ENCODE data around the gene CHAMP1. TPM values are rescaled to one million over a fixed set of nuclear protein-coding genes. Genes with fewer than 3 reads are reported as not detected.

The CHAMP1 gene
- total and polyA plus RNA-seq, 8 donors: 3.6 to 12.3 (median 7.8) TPM

- H3K9me3 ChIP-seq: no peaks in the 10 kb centered on the region
- H3K27me3 ChIP-seq: no peaks in the 10 kb centered on the region
- peaks cover 0 to 27% (median 3%) of the 10 kb centered on the region in 3 donors for H3K36me3 ChIP-seq
- ATAC-seq (no peak), DNase-seq (no peak), FAIRE-seq (no peak)
- intact Hi-C loops (cut with DNase I): no loop called here
- no peak overlapping the region for H3K27ac ChIP-seq
- 97% methylated on average over 8 of the region's 8 CpGs for WGBS, 2 donors
- peaks cover 0 to 12% (median 9%) of the 10 kb centered on the region in 3 donors for H3K4me1 ChIP-seq
- TF ChIP-seq, protein P1, sequence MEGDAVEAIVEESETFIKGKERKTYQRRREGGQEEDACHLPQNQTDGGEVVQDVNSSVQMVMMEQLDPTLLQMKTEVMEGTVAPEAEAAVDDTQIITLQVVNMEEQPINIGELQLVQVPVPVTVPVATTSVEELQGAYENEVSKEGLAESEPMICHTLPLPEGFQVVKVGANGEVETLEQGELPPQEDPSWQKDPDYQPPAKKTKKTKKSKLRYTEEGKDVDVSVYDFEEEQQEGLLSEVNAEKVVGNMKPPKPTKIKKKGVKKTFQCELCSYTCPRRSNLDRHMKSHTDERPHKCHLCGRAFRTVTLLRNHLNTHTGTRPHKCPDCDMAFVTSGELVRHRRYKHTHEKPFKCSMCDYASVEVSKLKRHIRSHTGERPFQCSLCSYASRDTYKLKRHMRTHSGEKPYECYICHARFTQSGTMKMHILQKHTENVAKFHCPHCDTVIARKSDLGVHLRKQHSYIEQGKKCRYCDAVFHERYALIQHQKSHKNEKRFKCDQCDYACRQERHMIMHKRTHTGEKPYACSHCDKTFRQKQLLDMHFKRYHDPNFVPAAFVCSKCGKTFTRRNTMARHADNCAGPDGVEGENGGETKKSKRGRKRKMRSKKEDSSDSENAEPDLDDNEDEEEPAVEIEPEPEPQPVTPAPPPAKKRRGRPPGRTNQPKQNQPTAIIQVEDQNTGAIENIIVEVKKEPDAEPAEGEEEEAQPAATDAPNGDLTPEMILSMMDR (IDR thresholded peaks at IDR 0.05): no peak
- no peak overlapping the region for H3K4me3 ChIP-seq
Observed at GRCh38 chr13:114284680-114285079, 29.6 kb upstream of the CHAMP1 start.

DNA sequence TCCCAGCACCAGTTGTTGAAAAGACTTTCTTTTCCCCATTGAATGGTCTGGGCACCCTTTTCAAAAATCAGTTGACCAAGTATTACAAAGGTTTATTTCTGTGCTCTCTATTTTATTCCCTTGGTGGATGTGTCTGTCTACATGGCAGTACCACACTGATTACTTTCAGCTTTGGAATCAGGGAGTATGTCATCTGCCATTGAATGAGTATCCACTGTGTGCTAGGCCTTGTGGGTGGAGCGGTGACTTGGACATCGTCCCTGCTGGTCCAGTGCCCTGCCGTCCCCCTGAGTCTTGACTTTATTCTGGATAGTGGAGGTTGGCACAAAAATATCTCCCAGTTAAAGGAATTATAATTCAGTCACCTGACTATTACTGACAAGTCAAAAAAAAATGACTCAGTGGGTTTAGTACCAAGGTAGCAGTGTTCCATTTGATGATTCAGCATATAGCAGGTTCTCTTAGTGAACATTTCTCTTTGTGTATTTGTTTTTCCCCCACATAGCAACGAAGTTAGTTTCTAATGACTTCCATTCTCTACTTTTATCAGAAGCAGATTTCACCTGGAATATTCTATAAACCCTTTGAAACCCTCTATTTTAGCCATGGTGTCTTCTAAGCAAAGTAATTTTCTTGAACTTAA, 29.0 kb upstream of the CHAMP1 start:
- H3K4me1 ChIP-seq: peaks cover 0 to 12% (median 9%) of the 10 kb centered on the region in 3 donors
- FAIRE-seq (no peak), DNase-seq (no peak), ATAC-seq (no peak)
- no peaks in the 10 kb centered on the region for H3K9me3 ChIP-seq
- peaks cover 0 to 27% (median 3%) of the 10 kb centered on the region in 3 donors for H3K36me3 ChIP-seq
- 75% methylated on average over 4 of the region's 4 CpGs for WGBS, 2 donors
- H3K27ac ChIP-seq: no peak overlapping the region
- H3K4me3 ChIP-seq: no peak overlapping the region
- intact Hi-C loops (cut with DNase I): no loop called here
- TF ChIP-seq, protein P1 (IDR thresholded peaks at IDR 0.05): no peak
- no peaks in the 10 kb centered on the region for H3K27me3 ChIP-seq

DNA sequence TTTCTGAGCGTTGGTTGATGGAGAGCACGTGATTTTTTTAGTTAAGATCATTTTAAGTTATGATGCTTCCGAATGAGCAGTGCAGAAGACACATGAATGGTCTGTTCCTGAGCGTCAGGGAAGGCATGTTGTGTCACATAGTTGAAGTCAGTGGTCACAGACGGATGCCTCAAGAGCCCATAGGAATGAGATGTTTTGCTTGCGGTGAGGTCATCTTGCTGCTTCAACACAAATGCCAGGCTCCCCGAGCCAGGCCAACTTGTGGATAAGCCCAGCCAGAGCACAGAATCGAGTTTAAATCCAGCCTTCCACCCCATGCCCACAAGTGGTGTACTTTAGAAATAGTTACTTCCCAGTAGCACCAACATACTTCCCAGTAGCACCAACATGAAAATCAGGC, 27.5 kb upstream of the CHAMP1 start:
- Histone ChIP-seq H3K4me1 (peaks cover 0 to 12% (median 9%) of the 10 kb centered on the region in 3 donors), H3K4me3 (no peak overlapping the region), H3K27me3 (no peaks in the 10 kb centered on the region), H3K9me3 (no peaks in the 10 kb centered on the region), H3K27ac (no peak overlapping the region), H3K36me3 (peaks cover 0 to 32% (median 3%) of the 10 kb centered on the region in 3 donors)
- no peak for DNase-seq
- no peak for FAIRE-seq
- intact Hi-C loops (cut with DNase I): no loop called here
- no peak for ATAC-seq
- TF ChIP-seq, protein P1 (IDR thresholded peaks at IDR 0.05): no peak
- WGBS, 2 donors: 96% methylated on average over 8 of the region's 8 CpGs

DNA sequence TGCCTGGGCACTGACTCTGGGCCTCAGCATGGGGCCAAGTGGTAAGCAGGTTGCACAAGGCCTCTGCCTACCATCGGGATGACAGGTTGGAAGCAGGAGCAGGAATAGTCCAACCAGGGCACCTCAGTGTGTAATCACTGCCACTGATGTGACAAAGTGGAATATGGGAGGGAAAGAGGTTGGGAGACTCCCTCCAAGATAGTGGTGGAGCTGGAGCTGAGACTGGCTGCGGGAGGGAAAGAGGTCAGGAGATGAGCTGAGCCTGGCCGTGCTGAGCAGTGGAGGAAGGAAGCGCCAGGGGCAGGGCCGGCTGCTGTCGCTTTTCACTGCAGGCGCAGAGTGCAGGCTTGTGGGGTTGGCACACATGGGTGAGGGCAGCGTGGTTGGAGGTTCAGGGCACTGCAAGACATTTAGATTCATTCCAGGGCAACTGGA, 26.1 kb upstream of the CHAMP1 start:
- no peaks in the 10 kb centered on the region for H3K27me3 ChIP-seq
- 92 to 95% methylated on average over 8 of the region's 8 CpGs for WGBS, 2 donors
- TF ChIP-seq, protein P1 (IDR thresholded peaks at IDR 0.05): no peak
- intact Hi-C loops (cut with DNase I): no loop called here
- FAIRE-seq (no peak), DNase-seq (no peak), ATAC-seq (no peak)
- H3K27ac ChIP-seq: no peak overlapping the region
- no peak overlapping the region for H3K4me3 ChIP-seq
- H3K36me3 ChIP-seq: peaks cover 3 to 42% (median 3%) of the 10 kb centered on the region in 3 donors
- H3K4me1 ChIP-seq: peaks cover 0 to 6% (median 3%) of the 10 kb centered on the region in 3 donors
- H3K9me3 ChIP-seq: no peaks in the 10 kb centered on the region

- Histone ChIP-seq H3K9me3 (no peaks in the 10 kb centered on the region), H3K36me3 (peaks cover 2 to 28% (median 3%) of the 10 kb centered on the region in 3 donors), H3K27me3 (no peaks in the 10 kb centered on the region), H3K27ac (no peak overlapping the region), H3K4me3 (no peak overlapping the region), H3K4me1 (no peaks in the 10 kb centered on the region)
- DNase-seq: no peak
- intact Hi-C loops (cut with DNase I): no loop called here
- FAIRE-seq: no peak
- no peak for ATAC-seq
- 84 to 85% methylated on average over 10 of the region's 10 CpGs for WGBS, 2 donors
- TF ChIP-seq, protein P1 (IDR thresholded peaks at IDR 0.05): no peak
Observed at GRCh38 chr13:114296448-114296847, 17.9 kb upstream of the CHAMP1 start.

Measured in pancreas (tissue), 10 donors.